Measurements from ENCODE around the gene OOSP4B. TPM values are rescaled to one million over a fixed set of nuclear protein-coding genes. Genes with fewer than 3 reads are reported as not detected.

Gene OOSP4B
- total RNA-seq, 1 donor from 2014 or later: not detected

GRCh38 chr11:60059052-60059451, 42.1 kb downstream of the OOSP4B start:
- Mint-ChIP-seq H3K27me3 (ENCODE audit: insufficient read depth, low read depth) (no peaks in the 10 kb centered on the region), H3K27ac (no peak overlapping the region), H3K36me3 (no peaks in the 10 kb centered on the region), H3K4me3 (no peak overlapping the region), H3K9me3 (no peaks in the 10 kb centered on the region), H3K4me1 (no peaks in the 10 kb centered on the region)
- Histone ChIP-seq H2AFZ (replicated peaks) (no peak overlapping the region), H3K4me1 (no peaks in the 10 kb centered on the region), H3K79me2 (ENCODE audit: low read depth) (no peaks in the 10 kb centered on the region), H3K27me3 (no peaks in the 10 kb centered on the region), H3K4me3 (no peak overlapping the region), H3K36me3 (no peaks in the 10 kb centered on the region), H3K9ac (no peak overlapping the region), H3K4me2 (no peak overlapping the region), H4K20me1 (ENCODE audit: low read depth) (no peaks in the 10 kb centered on the region), H3K27ac (no peak overlapping the region), H3F3A (ENCODE audit: low read depth) (no peaks in the 10 kb centered on the region), H3K9me3 (ENCODE audit: low read depth) (no peaks in the 10 kb centered on the region)
- no peak for TF ChIP-seq EZH2phosphoT487 (IDR thresholded peaks at IDR 0.05)
- no peak for DNase-seq (ENCODE audit: low spot score)

GRCh38 chr11:60059521-60060240, 42.7 kb downstream of the OOSP4B start:
- Histone ChIP-seq H3K9me3 (ENCODE audit: low read depth) (no peaks in the 10 kb centered on the region), H3K27ac (no peak overlapping the region), H3K4me2 (no peak overlapping the region), H3K4me1 (no peaks in the 10 kb centered on the region), H3K79me2 (ENCODE audit: low read depth) (no peaks in the 10 kb centered on the region), H4K20me1 (ENCODE audit: low read depth) (no peaks in the 10 kb centered on the region), H3K27me3 (no peaks in the 10 kb centered on the region), H3K36me3 (no peaks in the 10 kb centered on the region), H3K9ac (no peak overlapping the region), H3K4me3 (no peak overlapping the region), H3F3A (ENCODE audit: low read depth) (no peaks in the 10 kb centered on the region), H2AFZ (replicated peaks) (no peak overlapping the region)
- no peaks in the 10 kb centered on the region for H3K36me3 Mint-ChIP-seq
- H3K27me3 Mint-ChIP-seq (ENCODE audit: insufficient read depth, low read depth): no peaks in the 10 kb centered on the region
- H3K27ac Mint-ChIP-seq: no peak overlapping the region
- no peak for DNase-seq (ENCODE audit: low spot score)
- no peaks in the 10 kb centered on the region for H3K4me1 Mint-ChIP-seq
- no peak overlapping the region for H3K4me3 Mint-ChIP-seq
- TF ChIP-seq EZH2 (IDR thresholded peaks at IDR 0.05): no peak
- TF ChIP-seq CTCF (IDR thresholded peaks at IDR 0.05): no peak
- TF ChIP-seq EZH2phosphoT487 (IDR thresholded peaks at IDR 0.05): no peak
- H3K9me3 Mint-ChIP-seq: no peaks in the 10 kb centered on the region

GRCh38 chr11:60064111-60064510, 47.1 kb downstream of the OOSP4B start:
- H3K4me2 ChIP-seq: no peak overlapping the region
- H3K27me3 Mint-ChIP-seq (ENCODE audit: insufficient read depth, low read depth): no peaks in the 10 kb centered on the region

More at GRCh38 chr11:60064111-60064510, 47.1 kb downstream of the OOSP4B start:
- Mint-ChIP-seq H3K36me3 (no peaks in the 10 kb centered on the region), H3K9me3 (no peaks in the 10 kb centered on the region), H3K4me1 (no peaks in the 10 kb centered on the region), H3K4me3 (no peak overlapping the region), H3K27ac (no peak overlapping the region)
- H2AFZ ChIP-seq (replicated peaks): no peak overlapping the region
- no peak for DNase-seq (ENCODE audit: low spot score)
- H3K27me3 ChIP-seq: no peaks in the 10 kb centered on the region
- H3K4me1 ChIP-seq: no peaks in the 10 kb centered on the region
- no peaks in the 10 kb centered on the region for H3F3A ChIP-seq (ENCODE audit: low read depth)
- no peak overlapping the region for H3K9ac ChIP-seq
- H3K4me3 ChIP-seq: no peak overlapping the region
- TF ChIP-seq EZH2phosphoT487 (IDR thresholded peaks at IDR 0.05) (no peak), CTCF (IDR thresholded peaks at IDR 0.05) (no peak), EZH2 (IDR thresholded peaks at IDR 0.05) (no peak)
- no peak overlapping the region for H3K27ac ChIP-seq
- H3K9me3 ChIP-seq (ENCODE audit: low read depth): no peaks in the 10 kb centered on the region
- H3K79me2 ChIP-seq (ENCODE audit: low read depth): no peaks in the 10 kb centered on the region
- no peaks in the 10 kb centered on the region for H3K36me3 ChIP-seq
- no peaks in the 10 kb centered on the region for H4K20me1 ChIP-seq (ENCODE audit: low read depth)

Measured in neural progenitor cell (in vitro differentiated cells).